Stimulated activated CD4-positive, alpha-beta T cell treated with anti-CD3 and anti-CD28 coated beads, Interleukin-4, amount 100 ng/mL, for 1 hour (primary cell): ENCODE data around the gene EDARADD.

Experiments used
- DNase-seq: peaks from one replicate; pipeline ENCODE4 v3.0.0-alpha.2; 2020

The EDARADD gene

GRCh38 chr1:236520445-236521005 lies 126.4 kb downstream of the EDARADD start:
- DNase-seq = no peak

- no peak for DNase-seq
Observed at GRCh38 chr1:236522937-236523703, 129.0 kb downstream of the EDARADD start.

- peak; percentile 88 for DNase-seq
Observed at GRCh38 chr1:236523704-236524141, 129.6 kb downstream of the EDARADD start, which contains the start of gene LGALS8. LGALS8 (plus strand) TSS chr1:236523982; CDS start chr1:236526071, 2,089 bp downstream.

GRCh38 chr1:236524142-236524894 lies 130.2 kb downstream of the EDARADD start:
- peak; percentile 29 for DNase-seq

- DNase-seq = no peak
Observed at GRCh38 chr1:236524895-236525184, 130.8 kb downstream of the EDARADD start.

- no peak for DNase-seq
Observed at GRCh38 chr1:236526079-236526478, 132.0 kb downstream of the EDARADD start.

- DNase-seq = no peak
Observed at GRCh38 chr1:236530286-236530685, 136.2 kb downstream of the EDARADD start.

GRCh38 chr1:236530959-236531358 lies 136.9 kb downstream of the EDARADD start:
- no peak for DNase-seq

GRCh38 chr1:236532850-236533249 lies 138.8 kb downstream of the EDARADD start:
- DNase-seq = no peak

GRCh38 chr1:236534151-236534651 lies 140.1 kb downstream of the EDARADD start:
- peak; percentile 25 for DNase-seq
